T-cell (primary cell): ENCODE data around the gene FAM227B. TPM values are rescaled to one million over a fixed set of nuclear protein-coding genes. Genes with fewer than 3 reads are reported as not detected.

Experiments used
- ATAC-seq, 4 experiments: fragments of 200-7000 bp in 3 of 4; fragments of 150-1000 bp in 1 of 4; cut with Tn5 transposase; replicated peaks in 1 of 4; 1 replicate in 3 of 4; 2 replicates in 1 of 4; pipeline ENCODE4 v1.10.0; 2021; ENCODE audit warnings: moderate library complexity in 3 of 4, mild to moderate bottlenecking in 2 of 4, moderate number of reproducible peaks in 1 of 4
- CTCF ChIA-PET, 2 donors: fragments of 300-600 bp; sonication (Branson Sonifier 250); formaldehyde crosslinking; loops; one replicate each; lab custom pipeline; 2022; ENCODE audit warnings: antibody characterized with exemption in 2 of 2; lab: Charles Lee
- POLR2A ChIA-PET, 2 donors: fragments of 300-600 bp; sonication (Branson Sonifier 250); formaldehyde crosslinking; loops; one replicate each; lab custom pipeline; 2022; ENCODE audit warnings: antibody characterized with exemption in 2 of 2; lab: Charles Lee
- DNase-seq, 35 experiments: peaks; one replicate each; pipeline versions ENCODE4 v3.0.0 to v3.0.0-alpha.2; 2013 to 2023
- H3K27ac ChIP-seq: one replicate; pipeline ENCODE4 v1.5.1; 2013; ENCODE audit warnings: low read length
- H3K27me3 ChIP-seq, 2 experiments: replicated peaks in 1 of 2; 1 replicate in 1 of 2; 2 replicates in 1 of 2; pipeline versions ENCODE4 v1.6.1 to v1.7.0; 2013; ENCODE audit warnings: low read length in 1 of 2, mixed read lengths in 1 of 2; ENCODE audit not compliant: control insufficient read depth in 2 of 2, insufficient read depth in 2 of 2; ENCODE audit errors: extremely low read depth in 1 of 2
- H3K36me3 ChIP-seq, 2 donors: 1 replicate in 1 of 2; 2 replicates in 1 of 2; pipeline versions ENCODE4 v1.6.1 to v1.7.0; 2013; ENCODE audit warnings: low read length in 1 of 2; ENCODE audit not compliant: control insufficient read depth in 2 of 2, insufficient read depth in 1 of 2; ENCODE audit errors: extremely low read depth in 1 of 2
- H3K4me1 ChIP-seq, 2 experiments: 1 replicate in 1 of 2; 2 replicates in 1 of 2; pipeline versions ENCODE4 v1.6.1 to v1.7.0; 2013; ENCODE audit warnings: low read length in 2 of 2, mixed read lengths in 1 of 2; ENCODE audit not compliant: insufficient read depth in 2 of 2, control insufficient read depth in 1 of 2; ENCODE audit errors: extremely low read depth in 1 of 2
- H3K4me3 ChIP-seq, 2 donors: 1 replicate in 1 of 2; 2 replicates in 1 of 2; pipeline versions ENCODE4 v1.5.1 to v1.7.0; 2013; ENCODE audit warnings: mild to moderate bottlenecking in 2 of 2, low read length in 1 of 2, moderate library complexity in 1 of 2; ENCODE audit not compliant: control insufficient read depth in 1 of 2; ENCODE audit errors: extremely low read depth in 1 of 2
- H3K9me3 ChIP-seq: 2 replicates; pipeline ENCODE4 v1.7.0; 2013
- H3K27ac Mint-ChIP-seq, 2 donors: one replicate each; pipeline ENCODE4 v1.8.0; 2020 to 2021; ENCODE audit warnings: mild to moderate bottlenecking in 2 of 2, mixed read lengths in 2 of 2
- H3K27me3 Mint-ChIP-seq, 2 donors: one replicate each; pipeline ENCODE4 v1.8.0; 2021 to 2022; ENCODE audit warnings: mixed read lengths in 2 of 2
- H3K36me3 Mint-ChIP-seq: one replicate; pipeline ENCODE4 v1.8.0; 2021; ENCODE audit warnings: mixed read lengths
- H3K4me1 Mint-ChIP-seq, 3 donors: one replicate each; pipeline ENCODE4 v1.8.0; 2020 to 2022; ENCODE audit warnings: mixed read lengths in 3 of 3, mild to moderate bottlenecking in 1 of 3
- H3K4me3 Mint-ChIP-seq, 3 donors: one replicate each; pipeline ENCODE4 v1.8.0; 2020 to 2022; ENCODE audit warnings: mild to moderate bottlenecking in 3 of 3, mixed read lengths in 3 of 3, moderate library complexity in 3 of 3
- H3K9me3 Mint-ChIP-seq, 3 donors: one replicate each; pipeline ENCODE4 v1.8.0; 2020 to 2022; ENCODE audit warnings: mixed read lengths in 3 of 3
- WGBS: methylation state at CpG from one replicate; pipeline ENCODE4 v1.1.5; 2013; ENCODE audit warnings: missing lambda C conversion rate; ENCODE audit not compliant: insufficient coverage; 5-methylcytosine and 5-hydroxymethylcytosine counted together
- total RNA-seq, 35 experiments: library from RNA in 6 of 35; stranded (reverse) in 6 of 35; fragments of 120-200 nt in 1 of 35; gene quantifications; one replicate each; pipeline versions ENCODE4 v1.2.1 to v1.2.4 and lab custom pipeline; 2013 to 2026

FAM227B gene
- total RNA-seq, 5 donors from 2014 or later (not counting 1 experiment from before 2014, with no cell fraction given) = 4.7 to 11.2 (median 8.0) TPM

- peaks cover 81% of the 10 kb centered on the region for H3K36me3 Mint-ChIP-seq
Measured at GRCh38 chr15:49297584-49297983, 323.0 kb downstream of the FAM227B start.

GRCh38 chr15:49296258-49296657, 324.4 kb downstream of the FAM227B start:
- Histone ChIP-seq H3K4me3 (no peak overlapping the region), H3K27ac (no peak overlapping the region), H3K9me3 (no peaks in the 10 kb centered on the region), H3K36me3 (peaks cover 7 to 31% of the 10 kb centered on the region in 2 donors), H3K4me1 (no peaks in the 10 kb centered on the region), H3K27me3 (no peaks in the 10 kb centered on the region)
- ChIA-PET POLR2A (no interaction called here), CTCF (no interaction called here)
- no peaks in the 10 kb centered on the region for H3K27me3 Mint-ChIP-seq
- H3K27ac Mint-ChIP-seq = no peak overlapping the region
- no peak for DNase-seq
- H3K36me3 Mint-ChIP-seq = peaks cover 90% of the 10 kb centered on the region
- WGBS = no CpG with 5 or more reads among the region's 1 CpG
- H3K4me3 Mint-ChIP-seq = no peak overlapping the region
- no peak for ATAC-seq
- peaks cover 27 to 30% (median 29%) of the 10 kb centered on the region in 3 donors for H3K4me1 Mint-ChIP-seq
- H3K9me3 Mint-ChIP-seq = peaks cover 0 to 5% (median 0%) of the 10 kb centered on the region in 3 donors

More at GRCh38 chr15:49297584-49297983, 323.0 kb downstream of the FAM227B start:
- Mint-ChIP-seq H3K9me3 (peaks cover 0 to 5% (median 0%) of the 10 kb centered on the region in 3 donors), H3K4me3 (no peak overlapping the region), H3K4me1 (peaks cover 27 to 30% (median 29%) of the 10 kb centered on the region in 3 donors), H3K27ac (no peak overlapping the region), H3K27me3 (no peaks in the 10 kb centered on the region)
- no peaks in the 10 kb centered on the region for H3K9me3 ChIP-seq
- DNase-seq (no peak), ATAC-seq (no peak)
- ChIA-PET CTCF (interaction anchor here in 1 of 2 donors (0.6 kb wide), 1 partner anchor 10 kb away, joined by 3 read pairs; no protein-coding TSS in a partner anchor), POLR2A (no interaction called here)
- H3K27me3 ChIP-seq = no peaks in the 10 kb centered on the region
- no peak overlapping the region for H3K27ac ChIP-seq
- WGBS = 100% methylated on average over 1 of the region's 1 CpG
- H3K36me3 ChIP-seq = peaks cover 7 to 19% of the 10 kb centered on the region in 2 donors
- no peak overlapping the region for H3K4me3 ChIP-seq
- no peaks in the 10 kb centered on the region for H3K4me1 ChIP-seq

- ChIA-PET CTCF (interaction anchor here in 1 of 2 donors (0.6 to 0.7 kb wide), 2 partner anchors 46 to 944 kb away, joined by 3 read pairs; no protein-coding TSS in a partner anchor), POLR2A (no interaction called here)
- no peaks in the 10 kb centered on the region for H3K27me3 ChIP-seq
- Mint-ChIP-seq H3K27me3 (no peaks in the 10 kb centered on the region), H3K27ac (no peak overlapping the region), H3K4me1 (peaks cover 12 to 20% (median 13%) of the 10 kb centered on the region in 3 donors), H3K9me3 (peaks cover 0 to 5% (median 0%) of the 10 kb centered on the region in 3 donors), H3K36me3 (peaks cover 84% of the 10 kb centered on the region), H3K4me3 (no peak overlapping the region)
- H3K9me3 ChIP-seq = no peaks in the 10 kb centered on the region
- peaks cover 7 to 31% of the 10 kb centered on the region in 2 donors for H3K36me3 ChIP-seq
- DNase-seq (no peak), ATAC-seq (no peak)
- no peaks in the 10 kb centered on the region for H3K4me1 ChIP-seq
- no peak overlapping the region for H3K4me3 ChIP-seq
- H3K27ac ChIP-seq = no peak overlapping the region
Measured at GRCh38 chr15:49293941-49294340, 326.7 kb downstream of the FAM227B start.

- no peaks in the 10 kb centered on the region for H3K27me3 ChIP-seq
- H3K4me1 ChIP-seq = no peaks in the 10 kb centered on the region
- H3K36me3 ChIP-seq = peaks cover 7 to 33% of the 10 kb centered on the region in 2 donors
- H3K27ac Mint-ChIP-seq = no peak overlapping the region
- DNase-seq (no peak), ATAC-seq (no peak)
- H3K4me3 ChIP-seq = no peak overlapping the region
- no CpG with 5 or more reads among the region's 1 CpG for WGBS
- peaks cover 0 to 27% (median 24%) of the 10 kb centered on the region in 3 donors for H3K4me1 Mint-ChIP-seq
- ChIA-PET CTCF (no interaction called here), POLR2A (no interaction called here)
- H3K27me3 Mint-ChIP-seq = no peaks in the 10 kb centered on the region
- H3K36me3 Mint-ChIP-seq = peaks cover 83% of the 10 kb centered on the region
- H3K4me3 Mint-ChIP-seq = no peak overlapping the region
- no peak overlapping the region for H3K27ac ChIP-seq
- H3K9me3 Mint-ChIP-seq = no peaks in the 10 kb centered on the region
- H3K9me3 ChIP-seq = no peaks in the 10 kb centered on the region
Measured at GRCh38 chr15:49290191-49290590, 330.4 kb downstream of the FAM227B start.

- 100% methylated on average over 2 of the region's 2 CpGs for WGBS
- POLR2A ChIA-PET = no interaction called here
Measured at GRCh38 chr15:49288391-49288790, 332.2 kb downstream of the FAM227B start.

GRCh38 chr15:49287481-49287880, 333.1 kb downstream of the FAM227B start:
- Histone ChIP-seq H3K27ac (no peak overlapping the region), H3K4me3 (no peak overlapping the region), H3K27me3 (no peaks in the 10 kb centered on the region), H3K9me3 (no peaks in the 10 kb centered on the region), H3K4me1 (no peaks in the 10 kb centered on the region), H3K36me3 (peaks cover 0 to 43% of the 10 kb centered on the region in 2 donors)
- ATAC-seq (no peak), DNase-seq (no peak)
- POLR2A ChIA-PET = no interaction called here
- CTCF ChIA-PET = interaction anchor here in 1 of 2 donors (0.7 kb wide), 1 partner anchor 10 kb away, joined by 3 read pairs; no protein-coding TSS in a partner anchor
- Mint-ChIP-seq H3K27ac (peak overlapping the region in 1 of 2 donors; percentile 22), H3K4me3 (no peak overlapping the region), H3K27me3 (no peaks in the 10 kb centered on the region), H3K9me3 (no peaks in the 10 kb centered on the region), H3K4me1 (peaks cover 0 to 30% (median 25%) of the 10 kb centered on the region in 3 donors), H3K36me3 (peaks cover 86% of the 10 kb centered on the region)

More at GRCh38 chr15:49288391-49288790, 332.2 kb downstream of the FAM227B start:
- H3K4me3 Mint-ChIP-seq = no peak overlapping the region
- CTCF ChIA-PET = no interaction called here
- H3K9me3 Mint-ChIP-seq = no peaks in the 10 kb centered on the region
- Histone ChIP-seq H3K27me3 (no peaks in the 10 kb centered on the region), H3K9me3 (no peaks in the 10 kb centered on the region), H3K4me1 (no peaks in the 10 kb centered on the region), H3K27ac (no peak overlapping the region), H3K4me3 (no peak overlapping the region), H3K36me3 (peaks cover 0 to 43% of the 10 kb centered on the region in 2 donors)
- peaks cover 86% of the 10 kb centered on the region for H3K36me3 Mint-ChIP-seq
- ATAC-seq = no peak
- H3K4me1 Mint-ChIP-seq = peaks cover 0 to 30% (median 25%) of the 10 kb centered on the region in 3 donors
- H3K27ac Mint-ChIP-seq = no peak overlapping the region
- DNase-seq = no peak
- no peaks in the 10 kb centered on the region for H3K27me3 Mint-ChIP-seq
